ENCODE data around the gene F9. TPM values are rescaled to one million over a fixed set of nuclear protein-coding genes. Genes with fewer than 3 reads are reported as not detected.

The F9 gene
- total and polyA plus RNA-seq, 2 of the 4 experiments (the other 2 are of a cell fraction): not detected

- WGBS, 2 experiments (ENCODE audit: extremely low coverage in 2 of 2, insufficient read length in 1 of 2): no CpG with 5 or more reads among the region's 2 CpGs
- CTCF ChIA-PET: no interaction called here
Observed at GRCh38 chrX:139484591-139484990, 45.9 kb upstream of the F9 start.

More at GRCh38 chrX:139484591-139484990, 45.9 kb upstream of the F9 start:
- in situ Hi-C loops (cut with MboI; ENCODE audit: low sequenced_read_pairs): no loop called here
- no peak overlapping the region for H4K91ac ChIP-seq (ENCODE audit: insufficient read depth, low read depth, low read length)
- H3K4me2 ChIP-seq (ENCODE audit: low read depth, low read length): no peak overlapping the region
- H3K56ac ChIP-seq (ENCODE audit: extremely low read depth, insufficient read depth, low read length): no peak overlapping the region
- ATAC-seq (ENCODE audit: low read depth) (no peak), DNase-seq (no peak)
- no peak overlapping the region for H3K14ac ChIP-seq (replicated peaks; ENCODE audit: low read depth, low read length)
- peaks cover 3% of the 10 kb centered on the region; the same call in 1 of the 2 replicates for H3K9me3 ChIP-seq (ENCODE audit: control insufficient read depth, insufficient read depth, low read length)
- dilution Hi-C loops (cut with HindIII; ENCODE audit: low sequenced_read_pairs, unreplicated experiment): no loop called here
- H3K36me3 ChIP-seq (ENCODE audit: control insufficient read depth, insufficient read depth, low read length): no peaks in the 10 kb centered on the region
- no peak for TF ChIP-seq MXI1 (IDR thresholded peaks at IDR 0.05; ENCODE audit: borderline replicate concordance, low read depth, low read length)
- no peak for TF ChIP-seq SMC3 (IDR thresholded peaks at IDR 0.05; ENCODE audit: low read depth, low read length)
- TF ChIP-seq NFE2L2 (IDR thresholded peaks at IDR 0.05; ENCODE audit: low read depth, low read length): no peak
- TF ChIP-seq RCOR1 (IDR thresholded peaks at IDR 0.05; ENCODE audit: insufficient replicate concordance, low read length): no peak
- TF ChIP-seq FOS (IDR thresholded peaks at IDR 0.05; ENCODE audit: low read depth, low read length): no peak
- TF ChIP-seq MAFK (IDR thresholded peaks at IDR 0.05; ENCODE audit: low read depth, low read length): no peak
- TF ChIP-seq ELK1 (IDR thresholded peaks at IDR 0.05; ENCODE audit: borderline replicate concordance, low read depth, low read length): no peak
- TF ChIP-seq BHLHE40 (IDR thresholded peaks at IDR 0.05; ENCODE audit: low read depth, low read length): no peak
- TF ChIP-seq RAD21 (IDR thresholded peaks at IDR 0.05; ENCODE audit: low read length): no peak
- no peak for TF ChIP-seq CHD1 (IDR thresholded peaks at IDR 0.05; ENCODE audit: low read depth, low read length)
- no peak overlapping the region for H3K27ac ChIP-seq (ENCODE audit: insufficient read depth, low read length)
- no peak overlapping the region for H2AK5ac ChIP-seq (ENCODE audit: low read depth, low read length)
- no peaks in the 10 kb centered on the region for H3K79me1 ChIP-seq (ENCODE audit: low read depth in 1 of 2, low read length in 2 of 2)
- intact Hi-C loops (cut with micrococcal nuclease): no loop called here
- no peak overlapping the region for H2BK5ac ChIP-seq (ENCODE audit: low read depth, low read length, poor library complexity, severe bottlenecking)
- H3K4ac ChIP-seq (ENCODE audit: low read depth, low read length): no peak overlapping the region
- H3K4me3 ChIP-seq (ENCODE audit: insufficient read depth, low read depth, low read length): no peak overlapping the region
- no peak overlapping the region for H2BK20ac ChIP-seq (ENCODE audit: low read depth, low read length)
- H3K9ac ChIP-seq (ENCODE audit: low read depth, low read length): no peak overlapping the region
- H4K8ac ChIP-seq (ENCODE audit: low read depth in 2 of 2, low read length in 2 of 2): no peak overlapping the region
- H2AFZ ChIP-seq (replicated peaks; ENCODE audit: low read length, poor library complexity): no peak overlapping the region
- H4K5ac ChIP-seq (ENCODE audit: low read depth, low read length): no peak overlapping the region
- H4K20me1 ChIP-seq (ENCODE audit: insufficient read depth, low read length): no peaks in the 10 kb centered on the region
- no peak overlapping the region for H3K23ac ChIP-seq (ENCODE audit: low read depth, low read length)
- POLR2A ChIA-PET (ENCODE audit: unreplicated experiment): no interaction called here
- no peaks in the 10 kb centered on the region for H3K27me3 ChIP-seq (ENCODE audit: control insufficient read depth, insufficient read depth, low read length)
- H2BK120ac ChIP-seq (ENCODE audit: low read depth, low read length): no peak overlapping the region
- no peak overlapping the region for H2BK15ac ChIP-seq (ENCODE audit: low read depth, low read length)
- H2AK9ac ChIP-seq (replicated peaks; ENCODE audit: low read depth, low read length, poor library complexity): no peak overlapping the region
- H3K9me1 ChIP-seq (ENCODE audit: insufficient read depth, low read length): no peaks in the 10 kb centered on the region
- no TSS peak for BruUV-seq (replicated peaks)
- no peaks in the 10 kb centered on the region for H3K4me1 ChIP-seq (ENCODE audit: control insufficient read depth, insufficient read depth, low read length)
- H3K18ac ChIP-seq (ENCODE audit: low read depth, low read length): no peak overlapping the region

Data from IMR-90 (cell line).